Adrenal gland (tissue), 12 donors: ENCODE measurements around the gene LDB3. TPM values are rescaled to one million over a fixed set of nuclear protein-coding genes. Genes with fewer than 3 reads are reported as not detected.
A peak's percentile ranks its signal among the peaks of the same experiment; 100 is the strongest.

Experiments used
- DNase-seq, 7 donors: peaks; one replicate each; pipeline ENCODE4 v3.0.0-alpha.2; 2019 to 2020
- H3K27ac ChIP-seq, 5 donors: fragments of 200-600 bp; sonication (generic) in 4 of 5; 1 replicate in 3 of 5; 2 replicates in 2 of 5; pipeline versions ENCODE4 v1.5.1 to v1.8.0; 2016 to 2020; ENCODE audit warnings: mild to moderate bottlenecking in 1 of 5
- H3K27me3 ChIP-seq: fragments of 200-600 bp; 2 replicates; pipeline ENCODE4 v1.8.0; 2021
- H3K36me3 ChIP-seq, 2 donors: fragments of 200-600 bp; replicated peaks in 1 of 2; 1 replicate in 1 of 2; 2 replicates in 1 of 2; pipeline versions ENCODE4 v1.5.1 to v1.8.0; 2018 to 2022
- H3K4me1 ChIP-seq, 2 donors: fragments of 200-600 bp; replicated peaks in 1 of 2; 1 replicate in 1 of 2; 2 replicates in 1 of 2; pipeline versions ENCODE4 v1.5.1 to v1.8.0; 2018 to 2021
- H3K4me3 ChIP-seq, 4 donors: fragments of 200-600 bp; sonication (generic) in 3 of 4; one replicate each; pipeline ENCODE4 v1.5.1; 2016 to 2018
- H3K9me3 ChIP-seq, 3 donors: fragments of 200-600 bp; sonication (generic) in 1 of 3; replicated peaks in 1 of 3; 1 replicate in 2 of 3; 2 replicates in 1 of 3; pipeline versions ENCODE4 v1.5.1 to v1.8.0; 2016 to 2021
- CTCF ChIP-seq, 6 experiments: fragments of 450-650 bp in 4 of 6; fragments of 200-600 bp in 2 of 6; sonication (generic) in 1 of 6; IDR thresholded peaks; 1 replicate in 5 of 6; 2 replicates in 1 of 6; pipeline versions ENCODE4 v1.5.1 to v1.8.0; 2016 to 2021; ENCODE audit warnings: antibody characterized with exemption in 6 of 6, mild to moderate bottlenecking in 2 of 6, moderate library complexity in 1 of 6
- POLR2A ChIP-seq, 2 donors: fragments of 450-650 bp; IDR thresholded peaks; one replicate each; pipeline ENCODE4 v1.6.1; 2017; ENCODE audit warnings: antibody characterized with exemption in 2 of 2, mild to moderate bottlenecking in 2 of 2, moderate library complexity in 1 of 2
- WGBS, 4 donors: extraction: QIAGEN DNeasy Blood & Tissue Kit in 2 of 4; methylation state at CpG; one replicate each; pipeline versions ENCODE4 v1.1.5 to v1.1.7; 2013 to 2017; 5-methylcytosine and 5-hydroxymethylcytosine counted together
- intact Hi-C, 2 donors: fragments of 100-400 bp; cut with DNase I; formaldehyde crosslinking; loops; one replicate each; pipeline versions ENCODE4 v1.14.1 to v1.15.0; 2022 to 2023
- polyA plus RNA-seq, 3 donors: library from polyadenylated mRNA; stranded (reverse); fragments of 200-250 nt in 2 of 3; fragments of 350-450 nt in 1 of 3; fragmentation: Illumina TruSeq in 1 of 3; extraction: RNeasy Lipid Tissue Mini Kit (QIAGEN cat#74804) in 1 of 3; gene quantifications; one replicate each; pipeline ENCODE4 v1.2.3, GENCODE V29; 2013 to 2014
- total RNA-seq, 9 donors: library from RNA; depleted of rRNA in 4 of 9; stranded (reverse); fragments of >200 nt in 4 of 9; fragments of 120-200 nt in 1 of 9; fragmentation: NEBNext Ultra II Directional in 1 of 9; extraction: Animal tissue kit (Norgen Biotek cat#: 25700) in 1 of 9; gene quantifications; one replicate each; pipeline versions ENCODE4 v1.1.0 to v1.2.4, GENCODE V29; 2013 to 2023
- donor health status: healthy with polysubstance abuse.
- donor health status: Bipolar disorder and iron deficiency.
- donor health status: DM: yes; HTN: yes; CAD: no.
- donor health status: DM: no; HTN: no; CAD: no.
- donor health status: DM: no; HTN: no; CAD: no.
- donor health status: DM: yes; HTN: yes; CAD: no.

LDB3 gene
- total and polyA plus RNA-seq, 12 donors: 0.14 to 2.7 (median 0.36) TPM

GRCh38 chr10:86664341-86665217, 3.7 kb upstream of the LDB3 start:
- no peak overlapping the region for H3K4me3 ChIP-seq
- no peaks in the 10 kb centered on the region for H3K9me3 ChIP-seq
- peaks cover 0 to 18% of the 10 kb centered on the region in 2 donors for H3K4me1 ChIP-seq
- intact Hi-C loops: no loop called here
- TF ChIP-seq POLR2A (IDR thresholded peaks at IDR 0.05) (no peak), CTCF (IDR thresholded peaks at IDR 0.05) (no peak)
- no peaks in the 10 kb centered on the region for H3K27me3 ChIP-seq
- H3K27ac ChIP-seq: no peak overlapping the region
- H3K36me3 ChIP-seq: no peaks in the 10 kb centered on the region
- peak in 6 of 7 donors; percentile 46 to 68 (median 64) for DNase-seq
- WGBS, 4 donors: 31 to 62% (median 51%) methylated on average over 8 to 13 of the region's 13 CpGs

GRCh38 chr10:86665218-86665607, 3.1 kb upstream of the LDB3 start:
- no peak for DNase-seq
- 85 to 92% (median 86%) methylated on average over 5 to 7 of the region's 7 CpGs for WGBS, 4 donors
- no peaks in the 10 kb centered on the region for H3K9me3 ChIP-seq
- H3K27ac ChIP-seq: no peak overlapping the region
- no peaks in the 10 kb centered on the region for H3K36me3 ChIP-seq
- H3K4me1 ChIP-seq: peaks cover 0 to 18% of the 10 kb centered on the region in 2 donors
- intact Hi-C loops: no loop called here
- TF ChIP-seq POLR2A (IDR thresholded peaks at IDR 0.05) (no peak), CTCF (IDR thresholded peaks at IDR 0.05) (no peak)
- H3K27me3 ChIP-seq: no peaks in the 10 kb centered on the region
- no peak overlapping the region for H3K4me3 ChIP-seq

GRCh38 chr10:86665868-86666267, 2.4 kb upstream of the LDB3 start:
- Histone ChIP-seq H3K27ac (no peak overlapping the region), H3K9me3 (no peaks in the 10 kb centered on the region), H3K4me3 (no peak overlapping the region), H3K27me3 (no peaks in the 10 kb centered on the region), H3K36me3 (no peaks in the 10 kb centered on the region), H3K4me1 (peaks cover 0 to 18% of the 10 kb centered on the region in 2 donors)
- DNase-seq: peak in 1 of 7 donors; percentile 64
- no peak for TF ChIP-seq POLR2A (IDR thresholded peaks at IDR 0.05)
- WGBS, 4 donors: 76 to 87% (median 84%) methylated on average over 8 to 12 of the region's 12 CpGs
- intact Hi-C loops: no loop called here

GRCh38 chr10:86666538-86666937, 1.8 kb upstream of the LDB3 start:
- intact Hi-C loops: no loop called here
- H3K9me3 ChIP-seq: no peaks in the 10 kb centered on the region
- H3K4me3 ChIP-seq: no peak overlapping the region
- no peak for DNase-seq
- H3K36me3 ChIP-seq: no peaks in the 10 kb centered on the region
- 88 to 95% (median 92%) methylated on average over 7 of the region's 7 CpGs; no CpG with 5 or more reads in 1 of the 4 donors for WGBS, 4 donors
- peaks cover 0 to 13% of the 10 kb centered on the region in 2 donors for H3K4me1 ChIP-seq
- H3K27ac ChIP-seq: no peak overlapping the region
- TF ChIP-seq CTCF (IDR thresholded peaks at IDR 0.05): no peak
- TF ChIP-seq POLR2A (IDR thresholded peaks at IDR 0.05): no peak
- H3K27me3 ChIP-seq: no peaks in the 10 kb centered on the region
